ENCODE data around the gene ACSF3.

ACSF3 gene

GRCh38 chr16:89201439-89202377 lies 108.1 kb downstream of the ACSF3 start:
- no peak for DNase-seq (ENCODE audit: low read depth)

DNA sequence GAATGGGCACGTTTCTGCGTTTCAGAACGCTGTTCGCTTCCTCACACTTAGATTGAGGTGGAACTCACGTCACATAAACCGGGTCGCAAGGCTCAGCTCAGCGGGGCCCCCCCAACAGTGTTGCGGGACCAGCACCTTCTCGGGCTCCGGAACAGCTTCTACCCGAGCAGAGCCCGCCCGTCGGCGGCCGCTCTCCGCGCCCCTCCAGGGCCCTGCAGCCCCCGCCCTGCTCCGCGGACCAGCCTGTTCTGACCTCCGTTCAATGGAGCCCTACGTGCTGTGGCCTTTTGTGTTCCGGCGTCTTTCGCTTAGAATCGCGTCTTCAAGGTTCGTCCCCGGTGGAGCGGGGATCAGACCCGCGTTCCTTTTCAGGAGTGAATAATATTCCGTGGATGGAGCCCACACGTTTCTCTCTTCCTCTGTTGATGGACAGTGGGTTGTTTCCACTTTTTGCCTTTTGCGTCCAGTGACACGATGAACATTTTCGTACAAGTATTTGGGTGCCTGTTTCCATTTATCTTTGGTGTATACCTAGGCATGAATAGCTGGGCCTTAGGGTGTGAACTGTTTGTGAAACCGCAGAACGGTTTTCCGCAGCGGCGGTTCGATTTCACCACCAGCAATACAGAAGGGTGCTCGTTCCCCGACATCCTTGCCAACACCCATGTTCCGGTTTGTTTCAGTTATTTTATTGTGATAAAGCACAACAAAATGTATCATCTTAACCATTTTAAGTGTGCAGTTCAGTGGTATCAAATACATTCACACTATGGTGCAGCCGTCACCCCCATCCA lies 109.0 kb downstream of the ACSF3 start:
- DNase-seq (ENCODE audit: low read depth) = no peak

All from non-pigmented ciliary epithelial cell (primary cell).